H1 (cell line): Measurements from ENCODE around the gene IL7R.

Source experiments
- CTCF ChIP-seq, 3 experiments: IDR thresholded peaks; 1 replicate in 2 of 3; 2 replicates in 1 of 3; pipeline versions ENCODE4 v1.5.1 to v1.6.1; 2011; ENCODE audit warnings: low read length in 3 of 3, mild to moderate bottlenecking in 3 of 3, inconsistent platforms in 2 of 3, low read depth in 1 of 3, moderate library complexity in 1 of 3; ENCODE audit not compliant: insufficient read depth in 1 of 3; ENCODE audit errors: control extremely low read depth in 1 of 3
- FOSL1 ChIP-seq: IDR thresholded peaks from 2 replicates; pipeline ENCODE4 v1.6.1; 2011; ENCODE audit warnings: mild to moderate bottlenecking, low read depth, low read length, moderate library complexity; ENCODE audit not compliant: insufficient read depth
- SUZ12 ChIP-seq: fragments of 200-600 bp; sonication (generic); IDR thresholded peaks from 2 replicates; pipeline ENCODE4 v1.6.1; 2012; ENCODE audit warnings: mild to moderate bottlenecking, inconsistent platforms, low read length, moderate library complexity, mixed read lengths

- TF ChIP-seq FOSL1 (no peak), CTCF (IDR thresholded peaks at IDR 0.05; ENCODE audit: control extremely low read depth in 1 of 3, insufficient read depth in 1 of 3, low read depth in 1 of 3, low read length in 3 of 3) (no peak), SUZ12 (no peak)
Observed at GRCh38 chr5:35894131-35894530, 37.4 kb downstream of the IL7R start.
